ENCODE data around the gene ZNF808.

DNA sequence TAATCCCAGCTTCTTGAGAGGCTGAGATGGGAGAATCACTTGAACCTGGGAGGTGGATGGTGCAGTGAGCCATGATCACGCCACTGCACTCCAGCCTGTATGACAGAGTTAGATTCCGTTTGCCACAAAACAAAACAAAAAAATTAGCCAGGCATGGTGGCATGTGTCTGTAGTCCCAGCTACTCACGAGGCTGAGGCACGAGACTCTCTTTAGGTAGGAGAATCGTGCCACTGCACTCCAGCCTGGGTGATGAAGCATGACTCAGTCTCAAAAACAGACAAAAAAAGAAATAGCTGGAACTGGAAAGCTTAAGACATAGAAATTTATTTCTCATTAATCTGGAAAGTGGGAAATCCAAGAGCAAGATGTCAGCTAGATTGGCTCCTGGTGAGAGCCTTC lies 20.2 kb upstream of the ZNF808 start:
- TF ChIP-seq, protein P1, sequence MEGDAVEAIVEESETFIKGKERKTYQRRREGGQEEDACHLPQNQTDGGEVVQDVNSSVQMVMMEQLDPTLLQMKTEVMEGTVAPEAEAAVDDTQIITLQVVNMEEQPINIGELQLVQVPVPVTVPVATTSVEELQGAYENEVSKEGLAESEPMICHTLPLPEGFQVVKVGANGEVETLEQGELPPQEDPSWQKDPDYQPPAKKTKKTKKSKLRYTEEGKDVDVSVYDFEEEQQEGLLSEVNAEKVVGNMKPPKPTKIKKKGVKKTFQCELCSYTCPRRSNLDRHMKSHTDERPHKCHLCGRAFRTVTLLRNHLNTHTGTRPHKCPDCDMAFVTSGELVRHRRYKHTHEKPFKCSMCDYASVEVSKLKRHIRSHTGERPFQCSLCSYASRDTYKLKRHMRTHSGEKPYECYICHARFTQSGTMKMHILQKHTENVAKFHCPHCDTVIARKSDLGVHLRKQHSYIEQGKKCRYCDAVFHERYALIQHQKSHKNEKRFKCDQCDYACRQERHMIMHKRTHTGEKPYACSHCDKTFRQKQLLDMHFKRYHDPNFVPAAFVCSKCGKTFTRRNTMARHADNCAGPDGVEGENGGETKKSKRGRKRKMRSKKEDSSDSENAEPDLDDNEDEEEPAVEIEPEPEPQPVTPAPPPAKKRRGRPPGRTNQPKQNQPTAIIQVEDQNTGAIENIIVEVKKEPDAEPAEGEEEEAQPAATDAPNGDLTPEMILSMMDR (IDR thresholded peaks at IDR 0.05) = no peak
- TF ChIP-seq, protein P2, sequence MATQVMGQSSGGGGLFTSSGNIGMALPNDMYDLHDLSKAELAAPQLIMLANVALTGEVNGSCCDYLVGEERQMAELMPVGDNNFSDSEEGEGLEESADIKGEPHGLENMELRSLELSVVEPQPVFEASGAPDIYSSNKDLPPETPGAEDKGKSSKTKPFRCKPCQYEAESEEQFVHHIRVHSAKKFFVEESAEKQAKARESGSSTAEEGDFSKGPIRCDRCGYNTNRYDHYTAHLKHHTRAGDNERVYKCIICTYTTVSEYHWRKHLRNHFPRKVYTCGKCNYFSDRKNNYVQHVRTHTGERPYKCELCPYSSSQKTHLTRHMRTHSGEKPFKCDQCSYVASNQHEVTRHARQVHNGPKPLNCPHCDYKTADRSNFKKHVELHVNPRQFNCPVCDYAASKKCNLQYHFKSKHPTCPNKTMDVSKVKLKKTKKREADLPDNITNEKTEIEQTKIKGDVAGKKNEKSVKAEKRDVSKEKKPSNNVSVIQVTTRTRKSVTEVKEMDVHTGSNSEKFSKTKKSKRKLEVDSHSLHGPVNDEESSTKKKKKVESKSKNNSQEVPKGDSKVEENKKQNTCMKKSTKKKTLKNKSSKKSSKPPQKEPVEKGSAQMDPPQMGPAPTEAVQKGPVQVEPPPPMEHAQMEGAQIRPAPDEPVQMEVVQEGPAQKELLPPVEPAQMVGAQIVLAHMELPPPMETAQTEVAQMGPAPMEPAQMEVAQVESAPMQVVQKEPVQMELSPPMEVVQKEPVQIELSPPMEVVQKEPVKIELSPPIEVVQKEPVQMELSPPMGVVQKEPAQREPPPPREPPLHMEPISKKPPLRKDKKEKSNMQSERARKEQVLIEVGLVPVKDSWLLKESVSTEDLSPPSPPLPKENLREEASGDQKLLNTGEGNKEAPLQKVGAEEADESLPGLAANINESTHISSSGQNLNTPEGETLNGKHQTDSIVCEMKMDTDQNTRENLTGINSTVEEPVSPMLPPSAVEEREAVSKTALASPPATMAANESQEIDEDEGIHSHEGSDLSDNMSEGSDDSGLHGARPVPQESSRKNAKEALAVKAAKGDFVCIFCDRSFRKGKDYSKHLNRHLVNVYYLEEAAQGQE (IDR thresholded peaks at IDR 0.05; ENCODE audit: low read depth, low read length) = no peak
- TF ChIP-seq CHD2 (IDR thresholded peaks at IDR 0.05; ENCODE audit: low read length, partially characterized antibody) = no peak
- TF ChIP-seq, protein P3, sequence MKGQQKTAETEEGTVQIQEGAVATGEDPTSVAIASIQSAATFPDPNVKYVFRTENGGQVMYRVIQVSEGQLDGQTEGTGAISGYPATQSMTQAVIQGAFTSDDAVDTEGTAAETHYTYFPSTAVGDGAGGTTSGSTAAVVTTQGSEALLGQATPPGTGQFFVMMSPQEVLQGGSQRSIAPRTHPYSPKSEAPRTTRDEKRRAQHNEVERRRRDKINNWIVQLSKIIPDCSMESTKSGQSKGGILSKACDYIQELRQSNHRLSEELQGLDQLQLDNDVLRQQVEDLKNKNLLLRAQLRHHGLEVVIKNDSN (IDR thresholded peaks at IDR 0.05; ENCODE audit: borderline replicate concordance, low read depth) = no peak
- no peak for TF ChIP-seq RFX5 (IDR thresholded peaks at IDR 0.05; ENCODE audit: low read length)
- no peak for TF ChIP-seq MXI1 (IDR thresholded peaks at IDR 0.05; ENCODE audit: low read depth, low read length)
- no peak for TF ChIP-seq USF2 (IDR thresholded peaks at IDR 0.05; ENCODE audit: borderline replicate concordance, low read depth, low read length)
- TF ChIP-seq FOXJ3 (CRISPR knock-in tag; IDR thresholded peaks at IDR 0.05) = no peak
- TF ChIP-seq SIN3A (IDR thresholded peaks at IDR 0.05; ENCODE audit: borderline replicate concordance, low read depth, low read length) = no peak
- TF ChIP-seq POLR2AphosphoS5 (IDR thresholded peaks at IDR 0.05; ENCODE audit: low read depth, low read length) = no peak
- TF ChIP-seq MEF2A (IDR thresholded peaks at IDR 0.05; ENCODE audit: borderline replicate concordance, low read depth) = no peak
- no peak for TF ChIP-seq RAD21 (IDR thresholded peaks at IDR 0.05; ENCODE audit: low read length)
- TF ChIP-seq RCOR1 (IDR thresholded peaks at IDR 0.05; ENCODE audit: low read length) = no peak
